GM19467 (cell line): ENCODE data around the gene TBC1D4.
"Not testable (repeated sequence)": the region's sequence is repeated elsewhere in the genome, so short reads cannot be mapped to it uniquely, and the experiment has no call there.

Source experiments
- ATAC-seq: cut with Tn5 transposase; IDR thresholded peaks from one replicate; pipeline ENCODE4 v1.9.1; 2021; ENCODE audit warnings: mild to moderate bottlenecking, moderate library complexity; ENCODE audit not compliant: unreplicated experiment

TBC1D4 gene

GRCh38 chr13:75330770-75331169 is 151.2 kb downstream of the TBC1D4 start:
- ATAC-seq: no peak

DNA sequence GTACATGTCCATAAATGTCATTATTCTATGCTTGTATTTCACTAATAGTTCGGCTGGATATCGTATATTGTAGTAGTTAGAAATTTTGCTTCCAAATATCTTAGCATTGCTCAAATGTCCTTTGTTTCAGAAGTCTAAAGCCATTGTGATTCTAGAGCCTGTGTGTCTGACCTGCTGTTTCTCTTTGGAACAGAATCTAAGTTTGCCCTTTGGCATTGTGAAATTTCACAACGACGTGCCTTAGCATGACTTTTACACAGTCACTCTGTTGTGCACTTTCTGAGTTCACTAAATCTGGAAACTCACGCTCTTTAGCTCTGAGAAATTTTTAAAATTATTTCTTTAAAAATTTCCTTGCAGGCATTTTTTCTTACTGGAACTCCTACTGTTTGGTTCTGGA is 152.2 kb downstream of the TBC1D4 start:
- ATAC-seq: no peak

DNA sequence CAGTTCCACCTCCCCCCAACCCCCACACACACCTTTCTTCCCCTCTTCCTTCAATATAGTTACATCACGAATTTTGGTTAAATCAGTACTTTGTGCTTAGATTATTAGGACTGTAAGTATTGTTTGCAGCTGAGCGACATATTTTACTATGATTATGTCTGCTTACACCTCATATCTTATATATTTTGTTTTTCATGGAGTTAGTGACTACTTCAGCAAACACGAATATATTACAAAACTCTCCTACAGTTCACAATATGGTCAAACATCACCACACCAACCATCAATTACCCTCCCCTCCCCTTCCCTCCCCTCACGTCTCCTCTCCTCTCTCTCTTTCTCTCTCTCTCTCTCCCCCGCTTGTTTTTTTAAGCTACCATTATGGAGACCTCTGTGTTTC is 152.9 kb downstream of the TBC1D4 start:
- ATAC-seq: no peak

DNA sequence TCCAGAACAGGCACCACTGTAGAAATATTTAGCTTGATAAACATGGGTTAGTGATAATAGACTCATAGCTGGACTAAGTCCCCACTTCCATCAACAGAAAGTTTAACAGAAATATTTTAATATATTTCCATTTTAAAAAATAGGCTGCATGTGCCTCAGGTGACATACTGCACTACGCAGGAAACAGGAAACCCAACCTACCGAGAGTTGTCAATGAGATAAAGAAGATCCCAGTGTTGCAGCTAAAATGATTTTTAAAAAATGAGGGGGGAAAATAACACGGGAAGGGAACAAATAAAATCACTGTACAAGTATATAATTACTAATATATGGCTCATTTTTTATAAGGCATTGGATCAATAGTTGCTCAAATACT is 154.8 kb downstream of the TBC1D4 start:
- ATAC-seq: no peak

DNA sequence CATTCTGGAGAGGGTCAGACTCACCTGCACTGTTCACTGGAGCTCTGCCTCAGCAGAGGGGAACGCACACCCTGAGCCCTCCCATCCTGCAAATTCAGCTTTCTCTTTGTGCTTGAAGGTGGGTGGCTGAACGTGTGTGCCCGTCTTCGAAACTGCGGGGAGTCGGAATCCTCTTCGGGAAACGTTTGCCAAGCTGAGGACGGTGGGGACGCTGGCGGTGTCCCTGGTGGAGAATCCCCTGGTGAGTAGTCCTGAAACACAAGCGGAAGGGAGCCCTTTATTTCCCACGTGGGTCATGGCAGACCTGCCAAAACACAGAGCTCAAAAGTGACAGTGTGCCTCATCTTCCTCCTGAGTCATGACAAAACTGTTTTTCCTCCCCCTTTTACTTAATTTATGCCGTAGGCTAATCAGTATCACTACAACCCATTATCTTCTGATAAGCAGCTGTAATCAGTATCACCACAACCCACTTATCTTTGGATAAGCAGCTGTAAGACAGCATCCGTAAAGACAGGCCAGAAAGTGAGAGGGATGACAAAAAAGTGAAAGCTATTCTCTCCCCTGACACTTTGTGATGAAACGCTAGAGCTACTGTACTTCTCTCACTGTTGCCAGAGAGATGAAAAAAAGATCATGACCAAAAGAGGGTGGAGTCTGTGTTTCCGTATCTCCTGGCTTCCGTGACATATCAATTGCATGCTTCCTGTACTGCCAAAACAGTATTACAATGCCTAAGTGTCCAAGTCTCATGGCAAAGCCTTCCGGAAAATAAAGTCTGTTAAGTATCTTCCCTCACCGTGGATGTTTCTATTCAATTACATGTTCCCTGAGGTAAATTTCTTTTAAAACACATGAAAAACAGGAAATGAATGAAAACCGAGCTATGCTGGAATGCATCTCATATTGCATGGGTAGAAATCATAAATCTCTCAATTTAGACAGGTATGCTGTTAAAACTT is 155.5 kb downstream of the TBC1D4 start:
- ATAC-seq: peak; percentile 90

DNA sequence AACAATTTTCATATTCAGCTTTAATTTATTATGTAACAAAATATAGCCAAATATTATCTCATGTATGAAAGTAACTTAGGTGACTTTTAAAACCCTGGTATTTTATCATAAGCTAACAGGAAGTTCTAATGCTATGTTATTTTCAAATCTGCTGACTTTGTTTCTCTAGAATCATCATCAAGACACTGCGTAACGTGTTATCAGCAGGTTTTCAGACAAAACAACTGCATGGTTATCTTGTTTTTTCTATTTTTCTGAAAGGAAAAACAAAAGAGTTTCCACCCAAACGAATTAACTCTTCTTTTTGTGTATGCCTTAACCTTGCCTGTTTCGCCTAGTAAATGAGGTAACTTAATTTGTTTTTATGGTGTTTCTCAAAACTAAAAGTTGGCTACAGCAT is 156.3 kb downstream of the TBC1D4 start:
- ATAC-seq: no peak

GRCh38 chr13:75324413-75324940 is 157.5 kb downstream of the TBC1D4 start:
- ATAC-seq: no peak

- no peak for ATAC-seq
Measured at GRCh38 chr13:75321084-75321483, 160.9 kb downstream of the TBC1D4 start.

DNA sequence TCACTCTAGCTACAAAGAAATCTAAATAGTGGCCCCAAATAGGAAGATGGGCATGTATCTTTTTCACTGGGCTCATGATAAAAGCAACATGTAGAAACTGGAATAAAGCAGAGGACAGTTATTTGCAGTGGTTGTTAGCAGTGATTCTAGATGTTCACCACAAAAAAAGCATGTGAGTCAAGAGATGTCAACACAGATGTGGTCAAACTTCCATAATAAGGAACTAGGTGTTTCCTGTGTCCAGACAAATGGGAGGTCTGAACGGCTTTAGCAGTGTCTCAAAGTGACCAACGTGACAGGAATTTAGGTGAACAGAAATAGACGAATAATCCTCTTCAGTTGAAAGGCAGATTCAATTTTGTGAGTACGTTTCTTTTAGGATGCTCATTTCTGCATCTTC is 162.7 kb downstream of the TBC1D4 start:
- no peak for ATAC-seq

DNA sequence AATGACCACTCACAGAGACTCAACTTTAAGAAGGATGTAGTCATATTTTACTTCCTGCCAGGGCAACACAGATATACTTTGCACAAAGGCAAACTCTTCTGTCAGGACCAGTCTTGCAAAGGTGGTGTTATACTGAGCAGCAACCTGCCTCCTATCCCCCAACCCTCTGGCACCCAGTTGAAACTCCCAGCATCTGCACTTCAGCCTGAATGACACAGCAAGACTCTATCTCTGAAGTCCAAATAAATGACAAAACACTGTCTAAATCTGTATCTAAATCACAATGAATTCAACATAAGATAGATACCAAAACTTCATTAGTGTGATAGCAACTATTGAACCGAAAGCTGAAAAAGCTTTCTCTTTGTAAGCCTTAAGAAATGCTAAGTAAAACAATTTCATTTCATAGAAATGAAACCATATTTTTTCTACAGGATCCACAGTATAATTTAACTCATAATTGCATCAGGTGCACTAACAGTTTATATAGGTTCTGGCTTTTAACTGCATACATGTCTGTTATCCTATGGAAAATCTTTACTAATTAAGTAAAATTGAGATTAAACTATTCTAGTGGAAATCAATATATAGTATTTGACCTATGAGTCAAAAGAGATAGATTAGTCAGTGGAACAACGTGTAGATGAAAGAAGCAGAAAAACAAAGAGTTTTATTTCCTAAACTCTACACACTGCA is 163.7 kb downstream of the TBC1D4 start:
- no peak for ATAC-seq

- no peak for ATAC-seq
Measured at GRCh38 chr13:75316427-75316826, 165.5 kb downstream of the TBC1D4 start.

DNA sequence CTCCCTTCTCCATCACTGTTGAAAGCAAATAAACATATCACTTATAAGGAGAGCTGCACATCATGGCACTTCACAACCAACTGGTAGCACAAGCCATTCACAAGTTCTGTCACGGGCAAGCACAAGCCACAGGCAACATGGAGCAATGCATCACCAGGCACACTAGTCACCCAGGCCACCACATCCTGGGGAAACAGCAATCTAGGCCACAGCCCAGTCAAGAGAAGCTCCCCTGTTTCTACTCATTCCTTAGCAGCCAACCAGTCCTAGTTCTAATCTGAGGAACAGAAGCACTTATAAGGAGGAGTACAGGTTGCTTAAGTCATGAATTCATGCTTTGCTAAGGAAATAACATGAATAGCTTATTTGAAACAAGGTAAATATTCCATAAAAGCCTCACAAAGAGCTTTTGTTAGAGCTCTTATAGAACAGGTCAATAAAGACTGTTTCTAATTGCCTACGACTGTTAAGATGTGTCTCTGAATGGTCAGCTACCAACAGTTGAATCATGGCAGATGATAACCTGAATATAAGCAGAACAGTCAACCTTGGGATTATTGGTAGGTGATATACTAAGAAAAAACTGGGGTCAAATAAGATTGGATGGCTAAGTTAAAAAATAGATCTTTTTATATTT is 169.0 kb downstream of the TBC1D4 start:
- ATAC-seq: peak; percentile 47

- ATAC-seq: no peak
Measured at GRCh38 chr13:75309981-75310580, 171.9 kb downstream of the TBC1D4 start.

DNA sequence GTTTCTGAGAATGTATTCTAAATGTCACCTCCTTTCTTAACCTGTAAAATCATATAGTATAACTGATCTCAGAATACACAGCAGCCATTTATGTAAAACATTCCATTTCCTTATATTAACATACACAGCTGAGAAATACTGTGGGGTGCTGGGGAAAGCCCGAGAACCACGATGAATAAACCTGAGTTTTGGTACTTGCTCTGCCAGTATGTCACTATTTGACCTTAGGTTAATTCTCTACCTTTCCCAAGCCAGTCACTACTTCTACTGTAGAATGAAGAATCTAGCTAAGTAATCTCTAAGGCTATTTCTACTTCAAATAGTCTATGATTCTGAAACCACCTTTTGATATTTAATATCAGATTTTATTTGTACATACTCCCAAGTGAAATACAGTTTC is 173.7 kb downstream of the TBC1D4 start:
- ATAC-seq: no peak

GRCh38 chr13:75307370-75307949 is 174.5 kb downstream of the TBC1D4 start:
- ATAC-seq: no peak

- not testable (repeated sequence) for ATAC-seq
Measured at GRCh38 chr13:75306967-75307366, 175.0 kb downstream of the TBC1D4 start.

DNA sequence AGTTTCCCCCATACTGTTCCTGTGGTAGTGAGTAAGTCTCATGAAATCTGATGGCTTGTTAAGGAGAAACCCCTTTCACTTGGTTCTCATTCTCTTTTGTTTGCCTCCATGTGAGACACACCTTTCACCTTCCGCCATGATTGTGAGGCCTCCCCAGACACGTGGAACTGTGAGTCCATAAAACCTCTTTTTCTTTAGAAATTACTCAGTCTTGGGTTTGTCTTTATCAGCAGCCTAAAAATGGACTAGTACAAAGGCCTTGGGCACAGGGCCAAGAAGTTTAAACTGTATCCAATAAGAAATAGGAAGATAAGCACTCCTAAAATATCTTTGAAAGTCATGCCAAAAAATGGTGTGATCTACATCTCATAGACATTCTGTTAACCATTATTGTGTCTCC is 176.9 kb downstream of the TBC1D4 start:
- ATAC-seq: no peak

DNA sequence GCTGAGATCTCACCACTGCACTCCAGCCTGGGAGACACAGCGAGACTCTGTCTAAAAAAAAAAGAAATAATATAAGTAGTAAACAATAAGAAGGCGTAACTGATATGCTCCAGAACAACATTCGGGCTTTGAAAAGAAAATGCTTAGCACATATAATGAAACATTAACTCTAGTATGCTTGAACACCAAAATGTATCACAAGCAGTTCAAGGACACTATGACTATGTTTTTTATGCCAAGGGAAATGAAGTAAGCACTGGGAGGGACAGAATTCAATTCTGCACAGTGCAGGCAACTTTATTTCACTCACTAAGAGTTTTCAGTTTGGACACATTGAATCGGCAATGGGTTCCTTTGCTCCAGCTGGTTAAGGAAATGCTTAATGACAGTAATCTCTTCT is 178.7 kb downstream of the TBC1D4 start:
- ATAC-seq: no peak

DNA sequence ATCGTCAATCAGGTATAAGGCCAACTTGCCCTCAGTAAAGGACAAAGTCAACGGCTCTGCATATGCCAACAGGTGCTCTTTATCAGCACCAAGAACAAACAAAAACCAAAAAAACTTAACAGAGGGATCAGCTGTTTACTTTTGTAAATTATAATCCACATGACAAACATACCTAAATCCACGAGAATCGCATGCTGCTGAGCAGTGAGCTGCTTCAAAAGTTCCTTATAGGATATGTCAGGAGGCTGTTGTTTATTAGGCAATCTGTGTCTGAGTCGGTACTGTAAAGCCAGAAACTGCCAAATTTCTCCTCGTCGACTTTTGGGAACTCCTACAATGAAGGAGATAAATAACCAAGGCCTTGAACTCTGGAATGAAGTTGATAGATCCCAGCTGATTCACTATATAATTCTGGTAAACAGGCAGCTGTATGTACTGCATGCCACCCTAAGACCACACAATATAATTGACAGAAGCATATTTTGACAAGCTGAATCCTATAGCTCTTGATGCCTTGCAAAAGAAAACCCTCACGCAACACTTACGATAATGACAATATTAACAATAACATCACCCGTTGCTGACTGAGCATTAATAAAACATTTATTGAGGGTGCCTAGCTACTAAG is 179.8 kb downstream of the TBC1D4 start:
- ATAC-seq: no peak
